ENCODE measurements around the gene SUPT5H. TPM values are rescaled to one million over a fixed set of nuclear protein-coding genes. Genes with fewer than 3 reads are reported as not detected.

Gene SUPT5H
- total and polyA plus RNA-seq, 2 of the 4 experiments (the other 2 are of a cell fraction), result 75.3 to 116 TPM

- H3K14ac ChIP-seq (replicated peaks; ENCODE audit: low read depth, low read length), result peak within 1 kb of the TSS; percentile 96
- peak within 1 kb of the TSS; percentile 75 for H3K4me3 ChIP-seq (ENCODE audit: insufficient read depth, low read depth, low read length)
- peak within 1 kb of the TSS; percentile 84 for H3K4ac ChIP-seq (ENCODE audit: low read depth, low read length)
- no peaks in the 10 kb centered on the region for H3K9me3 ChIP-seq (ENCODE audit: control insufficient read depth, insufficient read depth, low read length)
- H2BK20ac ChIP-seq (ENCODE audit: low read depth, low read length), result no peak within 1 kb of the TSS
- H2AK9ac ChIP-seq (replicated peaks; ENCODE audit: low read depth, low read length, poor library complexity), result peak within 1 kb of the TSS; percentile 96
- H2BK15ac ChIP-seq (ENCODE audit: low read depth, low read length), result no peak within 1 kb of the TSS
- H3K4me1 ChIP-seq (ENCODE audit: control insufficient read depth, insufficient read depth, low read length), result peaks cover 9% of the 10 kb centered on the region
- peak within 1 kb of the TSS; percentile 98 for H4K5ac ChIP-seq (ENCODE audit: low read depth, low read length)
- H3K4me2 ChIP-seq (ENCODE audit: low read depth, low read length), result peak within 1 kb of the TSS; percentile 98
- in situ Hi-C loops (cut with MboI; ENCODE audit: low sequenced_read_pairs) (no loop called here), intact Hi-C loops (cut with micrococcal nuclease) (loop anchor here (2.0 kb wide), 1 partner anchor 52 kb away; the partner anchor contains the start of gene EID2B), dilution Hi-C loops (cut with HindIII; ENCODE audit: low sequenced_read_pairs, unreplicated experiment) (no loop called here)
- H4K8ac ChIP-seq (ENCODE audit: low read depth in 2 of 2, low read length in 2 of 2), result peak within 1 kb of the TSS; percentile 99 to 100
- H4K91ac ChIP-seq (ENCODE audit: insufficient read depth, low read depth, low read length), result peak within 1 kb of the TSS; percentile 93
- H3K27ac ChIP-seq (ENCODE audit: insufficient read depth, low read length), result peak within 1 kb of the TSS; percentile 88
- H3K79me1 ChIP-seq (ENCODE audit: low read depth in 1 of 2, low read length in 2 of 2), result peaks cover 23 to 28% of the 10 kb centered on the region in 2 experiments
- peak within 1 kb of the TSS; percentile 65 for H3K56ac ChIP-seq (ENCODE audit: extremely low read depth, insufficient read depth, low read length)
- no peaks in the 10 kb centered on the region for H3K27me3 ChIP-seq (ENCODE audit: control insufficient read depth, insufficient read depth, low read length)
- peak within 1 kb of the TSS; percentile 86 for H2BK5ac ChIP-seq (ENCODE audit: low read depth, low read length, poor library complexity, severe bottlenecking)
- ChIA-PET POLR2A (ENCODE audit: unreplicated experiment) (interaction anchor here (1.0 kb wide), 1 partner anchor 45 kb away, joined by 3 read pairs; the partner anchor contains the start of gene RPS16), CTCF (no interaction called here)
- ATAC-seq (ENCODE audit: low read depth) (peak; percentile 99), DNase-seq (peak; percentile 88)
- H3K9ac ChIP-seq (ENCODE audit: low read depth, low read length), result peak within 1 kb of the TSS; percentile 83
- H3K18ac ChIP-seq (ENCODE audit: low read depth, low read length), result peak within 1 kb of the TSS; percentile 78
- H2AFZ ChIP-seq (replicated peaks; ENCODE audit: low read length, poor library complexity), result peak within 1 kb of the TSS; percentile 98
- H2BK120ac ChIP-seq (ENCODE audit: low read depth, low read length), result peak within 1 kb of the TSS; percentile 17; the same call in 1 of the 2 replicates
- 2% methylated on average over 9 of the region's 62 CpGs; no CpG with 5 or more reads in 1 of the 2 experiments for WGBS, 2 experiments (ENCODE audit: extremely low coverage in 2 of 2, insufficient read length in 1 of 2)
- no TSS peak for BruUV-seq (replicated peaks)
- H3K9me1 ChIP-seq (ENCODE audit: insufficient read depth, low read length), result no peaks in the 10 kb centered on the region
- peaks cover 16% of the 10 kb centered on the region for H3K36me3 ChIP-seq (ENCODE audit: control insufficient read depth, insufficient read depth, low read length)
- peak within 1 kb of the TSS; percentile 73 for H2AK5ac ChIP-seq (ENCODE audit: low read depth, low read length)
- peak within 1 kb of the TSS; percentile 73; the same call in 1 of the 2 replicates for H3K23ac ChIP-seq (ENCODE audit: low read depth, low read length)
- H4K20me1 ChIP-seq (ENCODE audit: insufficient read depth, low read length), result peaks cover 11% of the 10 kb centered on the region; the same call in 1 of the 2 replicates
- TF ChIP-seq MXI1 (IDR thresholded peaks at IDR 0.05; ENCODE audit: borderline replicate concordance, low read depth, low read length) (peak; percentile 90), ELK1 (IDR thresholded peaks at IDR 0.05; ENCODE audit: borderline replicate concordance, low read depth, low read length) (no peak), CEBPB (IDR thresholded peaks at IDR 0.05; ENCODE audit: low read depth, low read length) (no peak), POLR2A (IDR thresholded peaks at IDR 0.05; ENCODE audit: low read depth, low read length) (peak; percentile 83), CTCF (conservative IDR thresholded peaks at IDR 0.05; ENCODE audit: low read depth, low read length) (no peak), BHLHE40 (IDR thresholded peaks at IDR 0.05; ENCODE audit: low read depth, low read length) (no peak), RFX5 (IDR thresholded peaks at IDR 0.05; ENCODE audit: low read depth, low read length) (no peak), RAD21 (IDR thresholded peaks at IDR 0.05; ENCODE audit: low read length) (no peak), USF2 (IDR thresholded peaks at IDR 0.05; ENCODE audit: low read depth, low read length) (peak; percentile 17; the same call in 1 of the 2 replicates), SMC3 (IDR thresholded peaks at IDR 0.05; ENCODE audit: low read depth, low read length) (no peak), FOS (IDR thresholded peaks at IDR 0.05; ENCODE audit: low read depth, low read length) (no peak; the same call in 1 of the 2 replicates), MAZ (IDR thresholded peaks at IDR 0.05; ENCODE audit: borderline replicate concordance, low read depth, low read length) (peak; percentile 86; the same call in 1 of the 2 replicates), CHD1 (IDR thresholded peaks at IDR 0.05; ENCODE audit: low read depth, low read length) (no peak)
Observed at GRCh38 chr19:39480337-39481228, 35.2 kb downstream of the SUPT5H start, which contains the start of gene TIMM50. Gene TIMM50, plus strand, starts transcription at chr19:39480838. Its CDS starts 16 bp downstream, at chr19:39480854.
